AG04450 (cell line): Measurements from ENCODE around the gene CACNB4. TPM values are rescaled to one million over a fixed set of nuclear protein-coding genes. Genes with fewer than 3 reads are reported as not detected.
"Not testable (repeated sequence)": the region's sequence is repeated elsewhere in the genome, so short reads cannot be mapped to it uniquely, and the experiment has no call there.

Experiments
- CTCF ChIA-PET: fragments of 300-600, 350-600 bp; formaldehyde crosslinking; extraction: SDS; loops from one replicate; lab custom pipeline; 2022; ENCODE audit warnings: antibody characterized with exemption, inconsistent platforms; lab: Charles Lee
- POLR2A ChIA-PET: fragments of 350-600 bp; formaldehyde crosslinking; extraction: SDS; loops from one replicate; lab custom pipeline; 2021; ENCODE audit warnings: antibody characterized with exemption, inconsistent platforms; lab: Yijun Ruan, JAX
- DNase-seq: peaks from one replicate; pipeline ENCODE4 v3.0.0-alpha.2; 2011; ENCODE audit warnings: low read depth, low spot score
- H3K27ac ChIP-seq: one replicate; pipeline ENCODE4 v1.5.1; 2012; ENCODE audit warnings: low read depth, low read length, control low read depth
- H3K27me3 ChIP-seq: one replicate; pipeline ENCODE4 v1.6.0; 2012; ENCODE audit warnings: low read length; ENCODE audit not compliant: control insufficient read depth, insufficient read depth
- H3K4me3 ChIP-seq: 2 replicates; pipeline ENCODE4 v1.5.1; 2011; ENCODE audit warnings: mild to moderate bottlenecking, low read depth, low read length, control low read depth
- H3K9me3 ChIP-seq: 2 replicates; pipeline ENCODE4 v1.5.1; 2012; ENCODE audit warnings: low read length; ENCODE audit not compliant: control insufficient read depth, insufficient read depth
- polyA plus RNA-seq: library from polyadenylated mRNA; depleted of rRNA; stranded (reverse); fragments of >200 nt; gene quantifications from 2 replicates; pipeline ENCODE4 v1.2.3, GENCODE V29; 2011
- TF ChIP-seq, protein P1 (sequence below): IDR thresholded peaks from 2 replicates; pipeline ENCODE4 v1.5.1; 2011; ENCODE audit warnings: low read depth, low read length, control low read depth, inconsistent platforms

Gene CACNB4
- polyA plus RNA-seq, 1 experiment = 0.22 TPM

DNA sequence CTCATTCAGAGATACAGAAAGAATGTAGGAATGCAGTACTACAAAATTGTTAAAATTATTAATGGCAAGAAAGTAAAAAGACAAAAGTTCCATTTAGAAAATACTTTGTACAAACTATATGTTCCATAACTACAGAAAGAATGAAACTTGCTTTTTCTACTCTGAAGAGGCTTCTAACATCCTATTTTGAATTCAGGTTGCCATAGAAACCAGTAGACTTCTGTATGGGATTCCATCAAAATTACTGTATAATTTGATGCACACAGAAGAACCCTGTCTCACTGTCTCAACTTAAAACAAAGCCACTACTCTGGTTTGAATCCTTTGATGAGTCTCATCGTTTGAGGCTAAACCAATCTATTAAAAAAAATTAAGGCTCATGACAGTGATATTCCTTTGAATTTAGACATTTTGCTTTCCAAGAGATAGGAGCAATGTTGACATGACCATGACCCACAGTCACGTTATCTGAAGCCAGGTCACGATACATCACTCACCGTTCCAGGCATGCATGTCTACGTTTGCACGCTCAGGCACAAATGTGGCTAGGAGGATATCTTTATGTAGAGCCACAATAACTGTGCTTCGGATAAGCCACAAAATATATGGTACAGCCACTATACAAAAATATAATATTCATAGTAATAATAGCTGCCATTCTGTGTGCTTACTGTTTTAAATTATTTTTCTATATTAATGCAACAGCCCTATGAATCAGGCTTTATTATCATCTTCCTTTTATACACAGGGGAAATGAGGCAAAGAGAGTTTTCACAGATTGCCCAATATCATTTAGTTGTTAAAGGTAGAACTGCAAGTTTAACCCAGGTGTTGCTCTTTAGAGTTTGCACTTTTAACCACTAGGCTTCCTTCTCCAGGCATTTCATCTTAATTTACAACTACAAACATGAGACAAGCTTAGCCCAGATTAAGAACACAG, 82.4 kb downstream of the CACNB4 start:
- Histone ChIP-seq H3K9me3 (no peaks in the 10 kb centered on the region), H3K4me3 (no peak overlapping the region), H3K27me3 (peaks cover 4% of the 10 kb centered on the region), H3K27ac (no peak overlapping the region)
- TF ChIP-seq, protein P1, sequence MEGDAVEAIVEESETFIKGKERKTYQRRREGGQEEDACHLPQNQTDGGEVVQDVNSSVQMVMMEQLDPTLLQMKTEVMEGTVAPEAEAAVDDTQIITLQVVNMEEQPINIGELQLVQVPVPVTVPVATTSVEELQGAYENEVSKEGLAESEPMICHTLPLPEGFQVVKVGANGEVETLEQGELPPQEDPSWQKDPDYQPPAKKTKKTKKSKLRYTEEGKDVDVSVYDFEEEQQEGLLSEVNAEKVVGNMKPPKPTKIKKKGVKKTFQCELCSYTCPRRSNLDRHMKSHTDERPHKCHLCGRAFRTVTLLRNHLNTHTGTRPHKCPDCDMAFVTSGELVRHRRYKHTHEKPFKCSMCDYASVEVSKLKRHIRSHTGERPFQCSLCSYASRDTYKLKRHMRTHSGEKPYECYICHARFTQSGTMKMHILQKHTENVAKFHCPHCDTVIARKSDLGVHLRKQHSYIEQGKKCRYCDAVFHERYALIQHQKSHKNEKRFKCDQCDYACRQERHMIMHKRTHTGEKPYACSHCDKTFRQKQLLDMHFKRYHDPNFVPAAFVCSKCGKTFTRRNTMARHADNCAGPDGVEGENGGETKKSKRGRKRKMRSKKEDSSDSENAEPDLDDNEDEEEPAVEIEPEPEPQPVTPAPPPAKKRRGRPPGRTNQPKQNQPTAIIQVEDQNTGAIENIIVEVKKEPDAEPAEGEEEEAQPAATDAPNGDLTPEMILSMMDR = no peak
- DNase-seq = no peak
- ChIA-PET CTCF (interaction anchor here (4.8 kb wide), 1 partner anchor 9 kb away, joined by 52 read pairs; no protein-coding TSS in a partner anchor), POLR2A (no interaction called here)

DNA sequence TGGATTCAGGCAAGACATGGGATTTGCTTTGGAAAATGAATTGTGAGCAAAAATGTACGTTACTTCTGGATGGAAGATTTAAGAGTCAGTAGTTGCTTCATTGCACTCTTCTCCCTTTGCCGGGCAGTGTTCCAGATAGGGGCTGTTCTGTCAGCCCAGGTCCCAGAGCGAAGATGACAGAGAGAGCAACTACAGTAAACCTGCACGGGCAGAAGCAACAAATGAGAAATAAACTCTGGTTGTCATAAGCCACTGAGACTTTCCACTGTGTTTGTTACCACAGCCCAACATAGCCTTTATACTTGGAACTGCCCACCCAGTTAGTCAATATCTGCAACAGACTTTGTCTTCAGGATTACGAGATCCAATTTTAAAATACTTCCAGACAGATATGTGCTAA, 83.3 kb downstream of the CACNB4 start:
- no peaks in the 10 kb centered on the region for H3K9me3 ChIP-seq
- no peak overlapping the region for H3K27ac ChIP-seq
- ChIA-PET CTCF (interaction anchor here (0.6 to 4.8 kb wide), 3 partner anchors 9 to 17 kb away, joined by 3 to 52 read pairs (median 5); no protein-coding TSS in a partner anchor), POLR2A (no interaction called here)
- TF ChIP-seq, protein P1 = no peak
- H3K27me3 ChIP-seq = peaks cover 6% of the 10 kb centered on the region
- no peak for DNase-seq
- H3K4me3 ChIP-seq = no peak overlapping the region

DNA sequence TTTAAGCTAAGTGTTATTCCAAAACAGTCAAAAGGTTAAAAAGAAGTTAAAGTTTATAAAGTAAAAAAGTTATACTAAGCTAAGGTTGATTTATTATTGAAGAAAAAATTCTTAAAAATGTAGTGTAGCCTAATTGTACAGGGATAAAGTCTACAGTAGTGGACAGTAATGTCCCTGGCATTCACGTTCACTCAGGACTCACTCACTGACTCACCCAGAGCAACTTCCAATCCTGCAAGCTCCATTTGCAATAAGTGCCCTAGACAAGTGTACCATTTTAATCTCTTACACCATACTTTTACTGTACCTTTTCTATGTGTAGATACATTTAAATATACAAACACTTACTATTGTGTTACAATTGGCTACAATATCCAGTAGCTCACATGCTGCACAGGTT, 86.1 kb downstream of the CACNB4 start:
- ChIA-PET POLR2A (no interaction called here), CTCF (interaction anchor here (1.4 to 2.9 kb wide), 2 partner anchors 11 to 13 kb away, joined by 4 to 25 read pairs; no protein-coding TSS in a partner anchor)
- Histone ChIP-seq H3K27ac (no peak overlapping the region), H3K4me3 (no peak overlapping the region), H3K9me3 (no peaks in the 10 kb centered on the region), H3K27me3 (peaks cover 3% of the 10 kb centered on the region)
- TF ChIP-seq, protein P1 = no peak
- DNase-seq = no peak

DNA sequence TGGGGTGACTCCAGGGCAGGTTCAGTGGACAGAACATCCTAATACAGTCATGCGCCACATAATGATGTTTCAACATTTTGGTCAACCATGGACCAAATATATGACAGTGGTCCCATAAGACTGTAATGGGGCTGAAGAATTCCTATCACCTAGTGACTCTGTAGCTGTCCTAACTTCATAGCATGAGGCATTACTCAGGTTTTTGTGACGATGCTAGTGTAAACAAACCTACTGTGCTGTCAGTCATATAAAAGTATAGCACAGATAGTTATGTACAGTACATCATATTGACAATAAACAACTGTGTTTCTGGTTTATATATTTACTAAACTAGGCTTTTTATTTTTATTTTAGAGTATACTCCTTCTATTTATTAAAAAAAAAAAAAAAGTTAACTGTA, 87.1 kb downstream of the CACNB4 start:
- TF ChIP-seq, protein P1 = no peak
- ChIA-PET CTCF (interaction anchor here (1.4 to 2.9 kb wide), 2 partner anchors 10 to 14 kb away, joined by 4 to 25 read pairs; no protein-coding TSS in a partner anchor), POLR2A (no interaction called here)
- no peak overlapping the region for H3K4me3 ChIP-seq
- peaks cover 3% of the 10 kb centered on the region for H3K27me3 ChIP-seq
- DNase-seq = no peak
- no peaks in the 10 kb centered on the region for H3K9me3 ChIP-seq
- H3K27ac ChIP-seq = no peak overlapping the region

GRCh38 chr2:152005607-152006006, 93.2 kb downstream of the CACNB4 start:
- Histone ChIP-seq H3K27ac (no peak overlapping the region), H3K4me3 (no peak overlapping the region), H3K9me3 (no peaks in the 10 kb centered on the region), H3K27me3 (peaks cover 6% of the 10 kb centered on the region)
- ChIA-PET POLR2A (no interaction called here), CTCF (interaction anchor here (1.0 kb wide), 1 partner anchor 19 kb away, joined by 3 read pairs; no protein-coding TSS in a partner anchor)
- TF ChIP-seq, protein P1 = no peak
- DNase-seq = no peak

- CTCF ChIA-PET = interaction anchor here (0.6 to 2.1 kb wide), 2 partner anchors 22 to 1588 kb away, joined by 3 to 21 read pairs; no protein-coding TSS in a partner anchor
- not testable (repeated sequence) for DNase-seq
These were observed 95.6 kb downstream of the CACNB4 start for GRCh38 chr2:152003283-152003682.

More at GRCh38 chr2:152003283-152003682, 95.6 kb downstream of the CACNB4 start:
- H3K9me3 ChIP-seq, H3K27me3 ChIP-seq, H3K4me3 ChIP-seq, H3K27ac ChIP-seq, POLR2A ChIA-PET: not testable (repeated sequence)
